WERI-Rb-1 (cell line): Measurements from ENCODE around the gene LMBRD1.

Experiments used
- DNase-seq: peaks from one replicate; pipeline ENCODE4 v3.0.0-alpha.2; 2020
- H3K27ac ChIP-seq: fragments of 250-450 bp; sonication (Bioruptor Pico); 2 replicates; pipeline ENCODE4 v1.5.1; 2020; ENCODE audit warnings: mild to moderate bottlenecking, moderate library complexity
- H3K27me3 ChIP-seq: fragments of 250-450 bp; sonication (Bioruptor Pico); 2 replicates; pipeline ENCODE4 v1.5.1; 2021; ENCODE audit warnings: mild to moderate bottlenecking, low read depth, moderate library complexity; ENCODE audit not compliant: insufficient read depth, severe bottlenecking
- H3K36me3 ChIP-seq: fragments of 250-450 bp; sonication (Bioruptor Pico); 2 replicates; pipeline ENCODE4 v1.5.1; 2020; ENCODE audit warnings: mild to moderate bottlenecking, moderate library complexity
- H3K4me3 ChIP-seq: 2 replicates; pipeline ENCODE4 v1.5.1; 2011; ENCODE audit warnings: low read depth, mild to moderate bottlenecking, control low read depth, low read length
- H3K9me3 ChIP-seq: fragments of 250-450 bp; sonication (Bioruptor Pico); 2 replicates; pipeline ENCODE4 v1.5.1; 2021; ENCODE audit warnings: mild to moderate bottlenecking, moderate library complexity; ENCODE audit not compliant: severe bottlenecking
- CTCF ChIP-seq: IDR thresholded peaks from 2 replicates; pipeline ENCODE4 v1.5.1; 2011; ENCODE audit warnings: low read depth, mild to moderate bottlenecking, control low read depth, inconsistent platforms, low read length

LMBRD1 gene

GRCh38 chr6:69705954-69706353 lies 90.9 kb downstream of the LMBRD1 start:
- no peak overlapping the region for H3K27ac ChIP-seq
- no peaks in the 10 kb centered on the region for H3K27me3 ChIP-seq
- H3K4me3 ChIP-seq, result no peak overlapping the region
- TF ChIP-seq CTCF, result 0 out of 2 replicates have a peak, but pooled peaks have one; percentile 15
- no peaks in the 10 kb centered on the region for H3K36me3 ChIP-seq
- DNase-seq, result peak; percentile 25
- no peaks in the 10 kb centered on the region for H3K9me3 ChIP-seq

- no peak overlapping the region for H3K27ac ChIP-seq
- no peak for TF ChIP-seq CTCF
- H3K27me3 ChIP-seq, result no peaks in the 10 kb centered on the region
- H3K36me3 ChIP-seq, result no peaks in the 10 kb centered on the region
- no peak for DNase-seq
- H3K4me3 ChIP-seq, result no peak overlapping the region
- H3K9me3 ChIP-seq, result no peaks in the 10 kb centered on the region
Observed at GRCh38 chr6:69704916-69705315, 91.9 kb downstream of the LMBRD1 start.

- Histone ChIP-seq H3K36me3 (no peaks in the 10 kb centered on the region; the same call in 1 of the 2 replicates), H3K27ac (no peak overlapping the region), H3K9me3 (no peaks in the 10 kb centered on the region), H3K4me3 (no peak overlapping the region), H3K27me3 (no peaks in the 10 kb centered on the region)
- DNase-seq, result no peak
- TF ChIP-seq CTCF, result no peak
Observed at GRCh38 chr6:69699655-69700054, 97.2 kb downstream of the LMBRD1 start.

GRCh38 chr6:69696273-69696672 lies 100.5 kb downstream of the LMBRD1 start:
- no peaks in the 10 kb centered on the region for H3K27me3 ChIP-seq
- no peak for DNase-seq
- H3K9me3 ChIP-seq, result no peaks in the 10 kb centered on the region
- H3K27ac ChIP-seq, result no peak overlapping the region
- no peak for TF ChIP-seq CTCF
- H3K36me3 ChIP-seq, result no peaks in the 10 kb centered on the region; the same call in 1 of the 2 replicates
- no peak overlapping the region for H3K4me3 ChIP-seq

- Histone ChIP-seq H3K9me3 (no peaks in the 10 kb centered on the region), H3K36me3 (no peaks in the 10 kb centered on the region; the same call in 1 of the 2 replicates), H3K27me3 (no peaks in the 10 kb centered on the region), H3K4me3 (no peak overlapping the region), H3K27ac (no peak overlapping the region)
- DNase-seq, result no peak
- TF ChIP-seq CTCF, result no peak
Observed at GRCh38 chr6:69693762-69694161, 103.0 kb downstream of the LMBRD1 start.

GRCh38 chr6:69690986-69691385 lies 105.8 kb downstream of the LMBRD1 start:
- Histone ChIP-seq H3K4me3 (no peak overlapping the region), H3K9me3 (no peaks in the 10 kb centered on the region), H3K27me3 (no peaks in the 10 kb centered on the region), H3K36me3 (no peaks in the 10 kb centered on the region), H3K27ac (no peak overlapping the region)
- no peak for TF ChIP-seq CTCF
- no peak for DNase-seq
